ENCODE measurements around the gene CD300LD. TPM values are rescaled to one million over a fixed set of nuclear protein-coding genes. Genes with fewer than 3 reads are reported as not detected.

CD300LD gene
- total RNA-seq, 1 donor from 2014 or later = not detected

DNA sequence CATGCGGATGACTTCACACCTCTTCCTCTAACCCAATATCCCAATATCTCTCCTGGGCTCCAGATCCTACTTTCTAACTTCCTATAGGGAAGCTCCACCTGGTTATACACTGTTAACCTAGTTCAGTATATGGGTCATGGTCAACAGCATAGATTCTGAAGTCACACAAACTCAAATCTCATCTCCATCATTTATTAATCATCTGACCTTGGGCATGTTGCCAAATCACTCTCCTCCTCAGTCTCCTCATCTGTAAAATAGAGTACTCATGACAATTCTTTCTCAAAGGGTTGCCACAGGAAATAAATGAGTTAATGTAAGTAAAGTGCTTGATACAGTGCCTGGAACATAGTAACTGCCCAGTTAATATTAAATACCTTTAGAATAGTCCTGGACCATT lies 32.0 kb upstream of the CD300LD start:
- DNase-seq (ENCODE audit: low spot score) = no peak
- no peaks in the 10 kb centered on the region for H3K9me3 Mint-ChIP-seq
- no peaks in the 10 kb centered on the region for H3K4me1 Mint-ChIP-seq (ENCODE audit: low read depth)
- peaks cover 52% of the 10 kb centered on the region for H3K27me3 Mint-ChIP-seq (ENCODE audit: low read depth)
- intact Hi-C loops (cut with micrococcal nuclease) = no loop called here
- no peaks in the 10 kb centered on the region for H3K36me3 Mint-ChIP-seq (ENCODE audit: low read depth)
- no peak overlapping the region for H3K27ac Mint-ChIP-seq
- H3K4me3 Mint-ChIP-seq (ENCODE audit: low read depth) = no peak overlapping the region

DNA sequence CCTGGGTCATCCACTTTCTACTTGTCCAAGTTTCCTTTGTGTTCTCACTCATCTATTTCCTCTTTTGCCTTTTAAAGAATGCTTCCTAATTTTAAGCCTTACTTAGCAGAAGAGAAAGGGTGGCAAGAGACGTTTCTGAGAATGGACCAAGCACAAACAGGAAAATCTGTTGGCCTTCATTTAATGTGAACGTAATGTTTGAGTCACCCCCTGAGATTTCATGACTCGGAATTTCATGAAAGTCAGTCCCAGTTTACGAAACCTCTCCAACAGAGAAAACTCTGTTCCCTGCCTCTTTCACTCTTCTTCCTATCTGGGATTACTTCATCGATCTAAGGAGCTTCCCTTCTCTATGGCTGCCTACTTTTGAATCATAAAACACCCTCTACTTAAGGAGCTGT lies 31.6 kb upstream of the CD300LD start, which contains the start of gene CD300E:
Gene CD300E (minus strand): TSS at position 46 of the 401 bp plus-strand sequence. CDS start 117 bp downstream, outside the sequence.
- Mint-ChIP-seq H3K9me3 (no peaks in the 10 kb centered on the region), H3K27ac (no peak within 1 kb of the TSS), H3K4me1 (ENCODE audit: low read depth) (no peaks in the 10 kb centered on the region), H3K4me3 (ENCODE audit: low read depth) (no peak within 1 kb of the TSS), H3K36me3 (ENCODE audit: low read depth) (no peaks in the 10 kb centered on the region), H3K27me3 (ENCODE audit: low read depth) (peaks cover 52% of the 10 kb centered on the region)
- intact Hi-C loops (cut with micrococcal nuclease) = no loop called here
- no peak for DNase-seq (ENCODE audit: low spot score)

DNA sequence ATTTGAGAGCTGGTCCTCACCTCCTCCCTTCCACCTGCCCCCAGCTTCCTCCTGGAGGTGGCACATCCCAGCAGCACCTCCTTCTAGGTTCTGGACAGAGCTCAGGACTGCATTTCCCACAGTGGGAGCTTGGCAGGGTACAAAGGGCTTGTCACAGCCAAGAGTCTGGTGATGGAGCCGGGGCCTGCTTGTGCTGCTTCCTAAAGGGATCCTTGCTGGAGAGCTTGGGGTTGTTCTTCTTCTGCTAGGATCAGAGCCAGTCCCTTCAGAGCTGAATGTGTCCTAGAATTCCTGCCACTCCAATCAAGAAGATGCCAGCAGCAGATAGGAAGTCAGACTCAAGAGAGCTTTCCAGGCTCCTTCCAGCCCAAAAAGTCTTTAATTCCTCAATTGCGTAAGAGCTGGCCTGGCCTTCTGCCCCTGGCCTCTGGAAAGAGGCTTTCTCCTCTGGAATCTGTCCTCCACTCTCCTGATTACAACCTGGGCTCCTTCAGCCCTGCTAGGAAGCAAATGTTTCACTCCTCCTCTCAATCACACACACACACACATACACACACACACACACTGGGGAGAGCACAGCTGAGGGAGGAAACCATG lies 27.1 kb upstream of the CD300LD start:
- no peak for DNase-seq (ENCODE audit: low spot score)
- intact Hi-C loops (cut with micrococcal nuclease) = no loop called here
- Mint-ChIP-seq H3K9me3 (no peaks in the 10 kb centered on the region), H3K4me1 (ENCODE audit: low read depth) (no peaks in the 10 kb centered on the region), H3K36me3 (ENCODE audit: low read depth) (no peaks in the 10 kb centered on the region), H3K27ac (no peak overlapping the region), H3K27me3 (ENCODE audit: low read depth) (peaks cover 47% of the 10 kb centered on the region), H3K4me3 (ENCODE audit: low read depth) (no peak overlapping the region)

DNA sequence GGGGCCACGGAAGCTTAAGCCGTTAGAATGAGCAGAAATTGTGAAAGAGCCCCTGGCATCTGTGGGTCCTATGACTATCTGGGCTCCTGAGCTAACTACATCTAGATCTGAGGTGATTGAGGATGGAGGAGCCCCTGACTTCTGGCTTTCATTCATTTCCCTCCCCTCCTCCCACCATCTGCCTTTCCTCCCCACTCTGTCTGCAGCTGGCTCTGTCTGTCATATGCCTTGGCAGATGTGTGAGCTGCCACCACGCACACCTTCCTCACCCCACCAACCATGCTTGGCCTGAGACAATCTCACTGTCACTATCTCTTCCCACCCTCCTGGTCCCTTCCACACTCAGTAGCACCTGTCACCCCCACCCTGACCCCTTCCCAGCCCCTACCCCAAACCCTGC lies 26.4 kb upstream of the CD300LD start:
- H3K4me1 Mint-ChIP-seq (ENCODE audit: low read depth) = no peaks in the 10 kb centered on the region
- intact Hi-C loops (cut with micrococcal nuclease) = no loop called here

DNA sequence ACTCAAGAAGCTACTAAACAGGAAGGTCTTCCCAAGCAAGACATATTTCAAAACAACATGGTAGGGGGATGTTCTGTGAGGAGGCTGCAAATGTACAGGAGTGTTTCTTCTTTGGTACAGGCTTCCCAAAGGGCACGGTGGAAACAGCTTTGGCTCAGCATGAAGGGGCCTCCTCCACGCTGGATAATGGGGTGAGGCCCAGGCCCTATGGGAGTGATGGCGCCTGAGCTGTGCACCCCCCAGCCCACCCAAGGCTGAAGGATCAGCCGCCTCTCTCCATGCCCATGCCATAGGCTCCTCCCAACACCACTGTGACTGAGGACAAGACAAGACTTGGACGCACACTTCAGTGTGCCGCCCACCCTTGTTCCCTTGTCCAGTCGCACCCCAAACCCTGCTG lies 24.6 kb upstream of the CD300LD start:
- intact Hi-C loops (cut with micrococcal nuclease) = no loop called here
- Mint-ChIP-seq H3K4me1 (ENCODE audit: low read depth) (peaks cover 3% of the 10 kb centered on the region), H3K36me3 (ENCODE audit: low read depth) (no peaks in the 10 kb centered on the region), H3K4me3 (ENCODE audit: low read depth) (no peak overlapping the region), H3K27ac (no peak overlapping the region), H3K9me3 (no peaks in the 10 kb centered on the region), H3K27me3 (ENCODE audit: low read depth) (peaks cover 34% of the 10 kb centered on the region)
- DNase-seq (ENCODE audit: low spot score) = no peak

More for the DNA sequence above, 26.4 kb upstream of the CD300LD start:
- no peaks in the 10 kb centered on the region for H3K36me3 Mint-ChIP-seq (ENCODE audit: low read depth)
- H3K27ac Mint-ChIP-seq = no peak overlapping the region
- H3K4me3 Mint-ChIP-seq (ENCODE audit: low read depth) = no peak overlapping the region
- DNase-seq (ENCODE audit: low spot score) = no peak
- H3K27me3 Mint-ChIP-seq (ENCODE audit: low read depth) = peaks cover 43% of the 10 kb centered on the region
- H3K9me3 Mint-ChIP-seq = no peaks in the 10 kb centered on the region

DNA sequence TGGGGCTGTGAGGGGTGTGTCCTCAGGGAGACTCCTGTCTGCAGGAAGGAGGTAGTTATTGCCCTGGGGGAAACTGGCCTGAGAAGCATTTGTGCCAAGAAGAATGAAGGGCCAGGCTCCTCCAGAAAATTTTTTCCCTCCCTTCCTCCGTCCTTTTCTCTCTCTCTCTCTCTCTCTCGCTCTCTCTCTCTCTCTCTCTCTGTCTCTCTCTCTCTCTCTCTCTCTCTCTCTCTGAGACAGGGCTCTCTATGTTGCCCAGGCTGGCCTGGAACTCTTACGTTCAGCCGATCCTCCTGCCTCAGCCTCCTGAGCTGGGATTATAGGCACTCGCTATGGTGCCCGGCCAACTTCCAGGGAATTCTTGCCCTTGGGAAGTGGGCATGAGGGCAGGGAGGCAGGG lies 20.0 kb upstream of the CD300LD start:
- H3K36me3 Mint-ChIP-seq (ENCODE audit: low read depth) = no peaks in the 10 kb centered on the region
- peaks cover 3% of the 10 kb centered on the region for H3K4me1 Mint-ChIP-seq (ENCODE audit: low read depth)
- DNase-seq (ENCODE audit: low spot score) = no peak
- H3K27ac Mint-ChIP-seq = no peak overlapping the region
- peaks cover 18% of the 10 kb centered on the region for H3K27me3 Mint-ChIP-seq (ENCODE audit: low read depth)
- H3K4me3 Mint-ChIP-seq (ENCODE audit: low read depth) = no peak overlapping the region
- no peaks in the 10 kb centered on the region for H3K9me3 Mint-ChIP-seq
- intact Hi-C loops (cut with micrococcal nuclease) = no loop called here

DNA sequence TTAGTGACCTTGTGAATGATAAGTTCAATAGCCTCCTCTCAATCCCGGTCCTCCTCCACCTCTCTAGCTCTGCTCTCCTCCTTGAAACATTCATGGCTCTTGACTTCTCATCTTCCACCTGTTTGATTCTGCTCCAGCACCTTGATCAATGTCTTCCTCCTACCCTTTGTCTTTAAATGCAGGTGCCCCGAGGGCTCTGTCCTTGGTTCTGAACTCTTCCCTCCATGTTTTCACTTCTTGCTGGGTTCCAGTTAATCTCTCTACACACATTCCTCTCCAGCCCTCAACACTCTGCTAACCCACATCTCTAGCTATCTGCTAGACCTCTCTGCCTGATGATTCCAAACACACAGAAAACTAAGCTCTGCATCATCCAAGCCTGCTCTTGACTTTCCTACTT lies 18.0 kb upstream of the CD300LD start:
- Mint-ChIP-seq H3K9me3 (no peaks in the 10 kb centered on the region), H3K27ac (no peak overlapping the region), H3K36me3 (ENCODE audit: low read depth) (no peaks in the 10 kb centered on the region), H3K4me1 (ENCODE audit: low read depth) (peaks cover 3% of the 10 kb centered on the region), H3K4me3 (ENCODE audit: low read depth) (no peak overlapping the region), H3K27me3 (ENCODE audit: low read depth) (peaks cover 15% of the 10 kb centered on the region)
- intact Hi-C loops (cut with micrococcal nuclease) = no loop called here
- DNase-seq (ENCODE audit: low spot score) = no peak

DNA sequence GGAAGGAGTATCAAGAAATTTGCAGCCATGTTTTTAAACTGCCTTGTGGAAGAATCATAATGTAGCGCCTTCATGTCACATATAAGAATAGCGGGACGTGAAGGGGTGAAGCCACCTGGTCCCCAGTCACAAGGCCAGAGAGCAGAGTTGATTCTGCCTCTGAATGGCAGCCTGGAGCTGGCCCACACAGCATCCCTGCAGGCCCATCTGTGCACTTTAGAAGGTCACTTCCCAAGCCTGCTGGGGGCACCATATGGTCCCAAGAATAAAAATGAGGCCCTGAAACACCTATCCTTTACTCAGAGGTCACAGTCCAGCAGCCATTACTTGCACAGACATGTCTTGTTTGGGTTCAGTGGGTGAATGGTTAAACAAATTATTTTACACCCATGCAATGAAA lies 16.4 kb upstream of the CD300LD start:
- intact Hi-C loops (cut with micrococcal nuclease) = no loop called here

DNA sequence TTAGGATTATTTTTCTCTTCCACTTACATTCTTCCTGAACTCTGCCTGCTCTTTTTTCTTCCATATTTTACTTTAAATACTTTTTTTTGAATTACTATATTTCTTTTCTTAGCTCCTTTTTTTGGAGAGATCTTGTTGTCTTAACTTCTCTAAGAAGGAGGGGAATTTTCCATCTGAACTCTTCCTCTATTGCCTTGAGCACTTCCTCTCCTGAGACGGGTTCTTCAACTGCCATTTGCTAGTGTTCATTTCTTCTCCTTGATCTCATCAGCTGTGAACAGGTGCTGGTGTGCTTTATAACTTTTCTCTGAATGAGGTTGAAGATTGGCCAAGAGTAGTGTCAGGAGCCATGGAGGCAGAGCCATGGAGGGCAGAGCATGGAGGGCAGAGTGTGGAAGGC lies 15.1 kb upstream of the CD300LD start:
- Mint-ChIP-seq H3K36me3 (ENCODE audit: low read depth) (no peaks in the 10 kb centered on the region), H3K4me1 (ENCODE audit: low read depth) (peaks cover 2% of the 10 kb centered on the region), H3K27ac (no peak overlapping the region), H3K27me3 (ENCODE audit: low read depth) (peaks cover 15% of the 10 kb centered on the region), H3K4me3 (ENCODE audit: low read depth) (no peak overlapping the region), H3K9me3 (no peaks in the 10 kb centered on the region)
- intact Hi-C loops (cut with micrococcal nuclease) = no loop called here
- no peak for DNase-seq (ENCODE audit: low spot score)

More for the DNA sequence above, 16.4 kb upstream of the CD300LD start:
- Mint-ChIP-seq H3K4me3 (ENCODE audit: low read depth) (no peak overlapping the region), H3K4me1 (ENCODE audit: low read depth) (peaks cover 3% of the 10 kb centered on the region), H3K27ac (no peak overlapping the region), H3K36me3 (ENCODE audit: low read depth) (no peaks in the 10 kb centered on the region), H3K27me3 (ENCODE audit: low read depth) (peaks cover 13% of the 10 kb centered on the region), H3K9me3 (no peaks in the 10 kb centered on the region)
- DNase-seq (ENCODE audit: low spot score) = no peak

DNA sequence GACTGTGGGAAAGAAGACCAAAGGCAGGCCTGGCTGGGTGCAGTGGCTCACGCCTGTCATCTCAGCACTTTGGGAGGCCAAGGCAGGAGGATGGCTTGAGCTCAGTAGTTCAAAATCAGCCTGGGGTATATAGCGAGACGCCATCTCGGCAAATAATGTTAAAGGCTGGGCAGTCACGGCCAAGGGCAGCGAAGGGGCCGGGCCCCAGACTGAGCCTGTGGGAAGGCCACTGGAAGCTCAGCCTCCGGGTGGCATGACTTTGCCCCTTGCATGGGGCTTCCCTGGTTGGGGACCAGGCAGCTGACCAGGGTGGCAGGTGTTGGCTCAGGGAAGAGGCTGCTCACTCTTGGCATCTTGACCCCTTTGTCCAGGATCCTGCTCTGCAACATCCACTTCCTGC lies 14.0 kb upstream of the CD300LD start:
- no peak overlapping the region for H3K27ac Mint-ChIP-seq

DNA sequence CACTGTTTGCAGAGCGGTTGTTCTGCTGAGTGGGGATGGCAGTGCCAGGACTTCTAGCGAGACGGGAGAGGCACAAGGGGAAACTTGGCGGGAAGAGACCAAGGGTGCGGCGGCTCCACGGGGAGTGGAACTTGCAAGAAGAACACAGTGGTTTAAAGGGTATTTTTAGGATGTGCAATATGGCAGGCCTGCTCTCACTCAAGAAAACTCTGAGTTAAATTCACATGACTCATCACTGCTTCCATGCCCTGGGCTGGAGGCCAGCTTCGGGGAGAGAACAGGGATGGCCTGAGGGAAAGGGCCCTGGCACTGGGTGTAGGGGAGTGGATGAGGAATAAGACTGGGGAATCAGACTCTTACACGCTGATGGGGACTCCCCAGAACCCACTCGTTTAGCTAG lies 13.3 kb upstream of the CD300LD start:
- no peaks in the 10 kb centered on the region for H3K9me3 Mint-ChIP-seq
- H3K27me3 Mint-ChIP-seq (ENCODE audit: low read depth) = peaks cover 21% of the 10 kb centered on the region
- no peaks in the 10 kb centered on the region for H3K36me3 Mint-ChIP-seq (ENCODE audit: low read depth)
- intact Hi-C loops (cut with micrococcal nuclease) = no loop called here
- no peak overlapping the region for H3K27ac Mint-ChIP-seq
- H3K4me3 Mint-ChIP-seq (ENCODE audit: low read depth) = no peak overlapping the region
- DNase-seq (ENCODE audit: low spot score) = no peak
- peaks cover 3% of the 10 kb centered on the region for H3K4me1 Mint-ChIP-seq (ENCODE audit: low read depth)

More for the DNA sequence above, 14.0 kb upstream of the CD300LD start:
- no peak for DNase-seq (ENCODE audit: low spot score)
- H3K4me3 Mint-ChIP-seq (ENCODE audit: low read depth) = no peak overlapping the region
- intact Hi-C loops (cut with micrococcal nuclease) = no loop called here
- peaks cover 19% of the 10 kb centered on the region for H3K27me3 Mint-ChIP-seq (ENCODE audit: low read depth)
- no peaks in the 10 kb centered on the region for H3K9me3 Mint-ChIP-seq
- H3K4me1 Mint-ChIP-seq (ENCODE audit: low read depth) = peaks cover 3% of the 10 kb centered on the region
- H3K36me3 Mint-ChIP-seq (ENCODE audit: low read depth) = no peaks in the 10 kb centered on the region

DNA sequence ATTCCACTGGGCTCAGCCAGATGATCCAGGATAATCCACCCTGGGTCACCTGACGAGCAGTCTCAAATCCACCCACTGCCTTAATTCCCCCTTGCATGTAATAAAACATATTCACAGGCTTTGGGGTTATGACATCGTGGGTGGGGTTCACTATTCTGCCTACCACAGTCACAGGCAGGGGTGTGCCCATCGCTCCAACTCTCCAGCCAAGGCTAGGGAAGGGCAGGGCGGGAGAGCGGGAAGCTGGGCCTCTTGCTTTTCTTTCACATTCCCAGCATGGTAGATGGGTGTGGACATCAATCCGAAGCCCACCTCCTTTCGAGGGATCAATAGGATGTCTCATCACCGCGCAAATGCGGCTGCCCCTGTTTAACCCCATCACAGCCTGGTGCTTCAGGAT lies 12.7 kb upstream of the CD300LD start:
- Mint-ChIP-seq H3K36me3 (ENCODE audit: low read depth) (no peaks in the 10 kb centered on the region), H3K4me1 (ENCODE audit: low read depth) (peaks cover 3% of the 10 kb centered on the region), H3K9me3 (no peaks in the 10 kb centered on the region), H3K4me3 (ENCODE audit: low read depth) (no peak overlapping the region), H3K27ac (no peak overlapping the region), H3K27me3 (ENCODE audit: low read depth) (peaks cover 22% of the 10 kb centered on the region)
- DNase-seq (ENCODE audit: low spot score) = no peak
- intact Hi-C loops (cut with micrococcal nuclease) = loop anchor here (5.0 kb wide), 1 partner anchor 237 kb away; the partner anchor contains the start of gene GPR142

DNA sequence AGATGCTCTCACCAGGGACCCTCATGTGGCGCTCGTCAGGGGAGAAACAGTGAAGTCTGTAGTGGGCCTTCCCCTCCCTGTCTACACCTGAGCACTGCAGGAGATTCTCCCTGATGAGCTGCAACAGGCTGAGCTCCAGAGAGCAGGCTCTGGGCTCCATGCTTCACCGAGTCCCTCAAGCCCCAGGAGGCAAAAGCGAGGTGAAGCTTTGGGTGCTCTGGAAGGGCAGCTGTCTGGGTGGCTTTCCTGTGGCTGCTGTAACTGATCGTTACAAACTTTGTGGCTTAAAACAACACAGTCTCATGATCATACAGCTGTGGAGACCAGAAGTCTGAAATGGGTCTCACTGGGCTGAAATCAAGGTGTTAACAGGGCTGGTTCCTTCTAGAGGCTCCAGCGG lies 12.1 kb upstream of the CD300LD start:
- Mint-ChIP-seq H3K4me3 (ENCODE audit: low read depth) (no peak overlapping the region), H3K27me3 (ENCODE audit: low read depth) (peaks cover 27% of the 10 kb centered on the region)
- intact Hi-C loops (cut with micrococcal nuclease) = loop anchor here (5.0 kb wide), 1 partner anchor 237 kb away; the partner anchor contains the start of gene GPR142

More for the DNA sequence above, 12.1 kb upstream of the CD300LD start:
- Mint-ChIP-seq H3K4me1 (ENCODE audit: low read depth) (peaks cover 3% of the 10 kb centered on the region), H3K9me3 (no peaks in the 10 kb centered on the region), H3K27ac (no peak overlapping the region), H3K36me3 (ENCODE audit: low read depth) (no peaks in the 10 kb centered on the region)
- no peak for DNase-seq (ENCODE audit: low spot score)

Data from activated T-helper 2 cell treated with anti-CD3 and anti-CD28 coated beads, Interferon-gamma antibody, Interleukin-2, Interleukin-4, amounts not matched to agents 10 μg/mL and 5 μg/mL and 100 μg/mL, durations not matched to agents 14 hours and 24 hours and 36 hours (primary cell).